ENCODE data around the gene PDE6B.

GRCh38 chr4:680928-681645 lies 55.7 kb downstream of the PDE6B start:
- TF ChIP-seq CTCF (conservative IDR thresholded peaks at IDR 0.05; ENCODE audit: low read depth in 2 of 2) (no peak), EZH2 (IDR thresholded peaks at IDR 0.05; ENCODE audit: low read depth, unreplicated experiment) (no peak), REST (IDR thresholded peaks at IDR 0.05; ENCODE audit: unreplicated experiment) (no peak), JUNB (IDR thresholded peaks at IDR 0.05; ENCODE audit: unreplicated experiment) (no peak), POLR2AphosphoS5 (IDR thresholded peaks at IDR 0.05; ENCODE audit: low read depth) (peak; percentile 57; the same call in 1 of the 2 replicates), CREB1 (CRISPR knock-in tag; IDR thresholded peaks at IDR 0.05; ENCODE audit: low read depth) (no peak), EZH2phosphoT487 (IDR thresholded peaks at IDR 0.05; ENCODE audit: unreplicated experiment) (no peak), ETS1 (IDR thresholded peaks at IDR 0.05) (no peak), ZNF114 (CRISPR knock-in tag; IDR thresholded peaks at IDR 0.05) (no peak), STAT1 (IDR thresholded peaks at IDR 0.05; ENCODE audit: unreplicated experiment) (no peak)
- TF ChIP-seq, protein P1, sequence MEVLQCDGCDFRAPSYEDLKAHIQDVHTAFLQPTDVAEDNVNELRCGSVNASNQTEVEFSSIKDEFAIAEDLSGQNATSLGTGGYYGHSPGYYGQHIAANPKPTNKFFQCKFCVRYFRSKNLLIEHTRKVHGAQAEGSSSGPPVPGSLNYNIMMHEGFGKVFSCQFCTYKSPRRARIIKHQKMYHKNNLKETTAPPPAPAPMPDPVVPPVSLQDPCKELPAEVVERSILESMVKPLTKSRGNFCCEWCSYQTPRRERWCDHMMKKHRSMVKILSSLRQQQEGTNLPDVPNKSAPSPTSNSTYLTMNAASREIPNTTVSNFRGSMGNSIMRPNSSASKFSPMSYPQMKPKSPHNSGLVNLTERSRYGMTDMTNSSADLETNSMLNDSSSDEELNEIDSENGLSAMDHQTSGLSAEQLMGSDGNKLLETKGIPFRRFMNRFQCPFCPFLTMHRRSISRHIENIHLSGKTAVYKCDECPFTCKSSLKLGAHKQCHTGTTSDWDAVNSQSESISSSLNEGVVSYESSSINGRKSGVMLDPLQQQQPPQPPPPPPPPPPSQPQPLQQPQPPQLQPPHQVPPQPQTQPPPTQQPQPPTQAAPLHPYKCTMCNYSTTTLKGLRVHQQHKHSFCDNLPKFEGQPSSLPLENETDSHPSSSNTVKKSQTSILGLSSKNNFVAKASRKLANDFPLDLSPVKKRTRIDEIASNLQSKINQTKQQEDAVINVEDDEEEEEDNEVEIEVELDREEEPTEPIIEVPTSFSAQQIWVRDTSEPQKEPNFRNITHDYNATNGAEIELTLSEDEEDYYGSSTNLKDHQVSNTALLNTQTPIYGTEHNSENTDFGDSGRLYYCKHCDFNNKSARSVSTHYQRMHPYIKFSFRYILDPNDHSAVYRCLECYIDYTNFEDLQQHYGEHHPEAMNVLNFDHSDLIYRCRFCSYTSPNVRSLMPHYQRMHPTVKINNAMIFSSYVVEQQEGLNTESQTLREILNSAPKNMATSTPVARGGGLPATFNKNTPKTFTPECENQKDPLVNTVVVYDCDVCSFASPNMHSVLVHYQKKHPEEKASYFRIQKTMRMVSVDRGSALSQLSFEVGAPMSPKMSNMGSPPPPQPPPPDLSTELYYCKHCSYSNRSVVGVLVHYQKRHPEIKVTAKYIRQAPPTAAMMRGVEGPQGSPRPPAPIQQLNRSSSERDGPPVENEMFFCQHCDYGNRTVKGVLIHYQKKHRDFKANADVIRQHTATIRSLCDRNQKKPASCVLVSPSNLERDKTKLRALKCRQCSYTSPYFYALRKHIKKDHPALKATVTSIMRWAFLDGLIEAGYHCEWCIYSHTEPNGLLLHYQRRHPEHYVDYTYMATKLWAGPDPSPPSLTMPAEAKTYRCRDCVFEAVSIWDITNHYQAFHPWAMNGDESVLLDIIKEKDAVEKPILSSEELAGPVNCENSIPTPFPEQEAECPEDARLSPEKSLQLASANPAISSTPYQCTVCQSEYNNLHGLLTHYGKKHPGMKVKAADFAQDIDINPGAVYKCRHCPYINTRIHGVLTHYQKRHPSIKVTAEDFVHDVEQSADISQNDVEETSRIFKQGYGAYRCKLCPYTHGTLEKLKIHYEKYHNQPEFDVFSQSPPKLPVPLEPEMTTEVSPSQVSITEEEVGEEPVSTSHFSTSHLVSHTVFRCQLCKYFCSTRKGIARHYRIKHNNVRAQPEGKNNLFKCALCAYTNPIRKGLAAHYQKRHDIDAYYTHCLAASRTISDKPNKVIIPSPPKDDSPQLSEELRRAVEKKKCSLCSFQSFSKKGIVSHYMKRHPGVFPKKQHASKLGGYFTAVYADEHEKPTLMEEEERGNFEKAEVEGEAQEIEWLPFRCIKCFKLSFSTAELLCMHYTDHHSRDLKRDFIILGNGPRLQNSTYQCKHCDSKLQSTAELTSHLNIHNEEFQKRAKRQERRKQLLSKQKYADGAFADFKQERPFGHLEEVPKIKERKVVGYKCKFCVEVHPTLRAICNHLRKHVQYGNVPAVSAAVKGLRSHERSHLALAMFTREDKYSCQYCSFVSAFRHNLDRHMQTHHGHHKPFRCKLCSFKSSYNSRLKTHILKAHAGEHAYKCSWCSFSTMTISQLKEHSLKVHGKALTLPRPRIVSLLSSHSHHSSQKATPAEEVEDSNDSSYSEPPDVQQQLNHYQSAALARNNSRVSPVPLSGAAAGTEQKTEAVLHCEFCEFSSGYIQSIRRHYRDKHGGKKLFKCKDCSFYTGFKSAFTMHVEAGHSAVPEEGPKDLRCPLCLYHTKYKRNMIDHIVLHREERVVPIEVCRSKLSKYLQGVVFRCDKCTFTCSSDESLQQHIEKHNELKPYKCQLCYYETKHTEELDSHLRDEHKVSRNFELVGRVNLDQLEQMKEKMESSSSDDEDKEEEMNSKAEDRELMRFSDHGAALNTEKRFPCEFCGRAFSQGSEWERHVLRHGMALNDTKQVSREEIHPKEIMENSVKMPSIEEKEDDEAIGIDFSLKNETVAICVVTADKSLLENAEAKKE (CRISPR knock-in tag; IDR thresholded peaks at IDR 0.05) = no peak

Measured in GM23338 (cell line).